HG03060 (cell line): ENCODE data around the gene SPAG8.
A peak's percentile ranks its signal among the peaks of the same experiment; 100 is the strongest.

Source experiments
- ATAC-seq: cut with Tn5 transposase; IDR thresholded peaks from one replicate; pipeline ENCODE4 v1.9.1; 2021; ENCODE audit warnings: low read depth, moderate number of reproducible peaks; ENCODE audit not compliant: unreplicated experiment

SPAG8 gene

GRCh38 chr9:35812025-35812602 is at the start of gene SPAG8:
TSS of gene SPAG8 (minus strand) at chr9:35812262. CDS start at chr9:35812147, 115 bp downstream.
- peak; percentile 33 for ATAC-seq

GRCh38 chr9:35861161-35861897 is 49.3 kb upstream of the SPAG8 start:
- ATAC-seq, result no peak

- ATAC-seq, result no peak
Observed at GRCh38 chr9:35859990-35860339, 47.9 kb upstream of the SPAG8 start.

- no peak for ATAC-seq
Observed at GRCh38 chr9:35859310-35859989, 47.4 kb upstream of the SPAG8 start.

GRCh38 chr9:35858458-35858857 is 46.4 kb upstream of the SPAG8 start:
- ATAC-seq, result no peak

- ATAC-seq, result no peak
Observed at GRCh38 chr9:35856882-35857281, 44.8 kb upstream of the SPAG8 start.

GRCh38 chr9:35856206-35856605 is 44.1 kb upstream of the SPAG8 start:
- ATAC-seq, result no peak

GRCh38 chr9:35854091-35854762 is 42.2 kb upstream of the SPAG8 start:
- no peak for ATAC-seq

- no peak for ATAC-seq
Observed at GRCh38 chr9:35852876-35853865, 41.1 kb upstream of the SPAG8 start.

- ATAC-seq, result no peak
Observed at GRCh38 chr9:35852267-35852815, 40.3 kb upstream of the SPAG8 start.

- ATAC-seq, result peak; percentile 85
Observed at GRCh38 chr9:35847792-35848572, 35.9 kb upstream of the SPAG8 start.

- ATAC-seq, result no peak
Observed at GRCh38 chr9:35845824-35846771, 34.0 kb upstream of the SPAG8 start.

GRCh38 chr9:35844628-35845270 is 32.7 kb upstream of the SPAG8 start:
- ATAC-seq, result no peak

GRCh38 chr9:35842795-35843194 is 30.7 kb upstream of the SPAG8 start:
- ATAC-seq, result no peak

- ATAC-seq, result no peak
Observed at GRCh38 chr9:35842020-35842745, 30.1 kb upstream of the SPAG8 start.

GRCh38 chr9:35841645-35841900 is 29.5 kb upstream of the SPAG8 start:
- no peak for ATAC-seq
